GM06990 (cell line): Measurements from ENCODE around the gene MAN1A1.
A peak's percentile ranks its signal among the peaks of the same experiment; 100 is the strongest.

Experiments used
- DNase-seq: peaks from one replicate; pipeline ENCODE4 v3.0.0-alpha.2; 2011; ENCODE audit not compliant: insufficient read length; ENCODE audit errors: extremely low read depth
- H3K27me3 ChIP-seq: replicated peaks from 2 replicates; pipeline ENCODE4 v1.6.0; 2011; ENCODE audit warnings: low read length; ENCODE audit not compliant: control insufficient read depth, insufficient read depth
- H3K36me3 ChIP-seq: 2 replicates; pipeline ENCODE4 v1.5.1; 2011; ENCODE audit warnings: low read length; ENCODE audit not compliant: control insufficient read depth, insufficient read depth
- H3K4me3 ChIP-seq: replicated peaks from 2 replicates; pipeline ENCODE4 v1.5.1; 2011; ENCODE audit warnings: low read depth, mild to moderate bottlenecking, control low read depth, low read length
- TF ChIP-seq, protein P1 (sequence below): IDR thresholded peaks from 2 replicates; pipeline ENCODE4 v1.5.1; 2011; ENCODE audit warnings: low read length, control low read depth, mild to moderate bottlenecking, inconsistent platforms; ENCODE audit not compliant: insufficient read depth, poor library complexity, severe bottlenecking

MAN1A1 gene

DNA sequence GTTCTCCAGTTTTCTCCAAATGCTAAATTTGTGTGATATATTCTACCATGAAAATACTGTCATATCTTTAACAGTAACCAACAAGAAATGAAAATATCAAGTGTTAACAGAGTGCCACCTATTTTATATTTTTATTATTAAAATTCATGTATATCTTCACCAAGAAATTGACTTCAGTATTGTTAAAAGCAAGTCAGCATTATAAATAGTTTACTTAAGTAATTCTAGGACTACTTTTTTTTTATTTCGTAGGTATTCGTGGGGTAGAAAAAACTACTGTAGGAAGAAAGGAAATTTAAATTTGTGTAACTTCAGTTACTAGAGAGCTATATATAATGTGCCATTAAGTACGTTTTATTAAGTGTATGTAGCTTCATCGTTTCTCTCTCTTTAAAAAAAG, 6.3 kb upstream of the MAN1A1 start:
- DNase-seq: no peak
- H3K4me3 ChIP-seq: no peak overlapping the region
- no peaks in the 10 kb centered on the region for H3K36me3 ChIP-seq
- H3K27me3 ChIP-seq: no peaks in the 10 kb centered on the region
- TF ChIP-seq, protein P1, sequence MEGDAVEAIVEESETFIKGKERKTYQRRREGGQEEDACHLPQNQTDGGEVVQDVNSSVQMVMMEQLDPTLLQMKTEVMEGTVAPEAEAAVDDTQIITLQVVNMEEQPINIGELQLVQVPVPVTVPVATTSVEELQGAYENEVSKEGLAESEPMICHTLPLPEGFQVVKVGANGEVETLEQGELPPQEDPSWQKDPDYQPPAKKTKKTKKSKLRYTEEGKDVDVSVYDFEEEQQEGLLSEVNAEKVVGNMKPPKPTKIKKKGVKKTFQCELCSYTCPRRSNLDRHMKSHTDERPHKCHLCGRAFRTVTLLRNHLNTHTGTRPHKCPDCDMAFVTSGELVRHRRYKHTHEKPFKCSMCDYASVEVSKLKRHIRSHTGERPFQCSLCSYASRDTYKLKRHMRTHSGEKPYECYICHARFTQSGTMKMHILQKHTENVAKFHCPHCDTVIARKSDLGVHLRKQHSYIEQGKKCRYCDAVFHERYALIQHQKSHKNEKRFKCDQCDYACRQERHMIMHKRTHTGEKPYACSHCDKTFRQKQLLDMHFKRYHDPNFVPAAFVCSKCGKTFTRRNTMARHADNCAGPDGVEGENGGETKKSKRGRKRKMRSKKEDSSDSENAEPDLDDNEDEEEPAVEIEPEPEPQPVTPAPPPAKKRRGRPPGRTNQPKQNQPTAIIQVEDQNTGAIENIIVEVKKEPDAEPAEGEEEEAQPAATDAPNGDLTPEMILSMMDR: no peak

DNA sequence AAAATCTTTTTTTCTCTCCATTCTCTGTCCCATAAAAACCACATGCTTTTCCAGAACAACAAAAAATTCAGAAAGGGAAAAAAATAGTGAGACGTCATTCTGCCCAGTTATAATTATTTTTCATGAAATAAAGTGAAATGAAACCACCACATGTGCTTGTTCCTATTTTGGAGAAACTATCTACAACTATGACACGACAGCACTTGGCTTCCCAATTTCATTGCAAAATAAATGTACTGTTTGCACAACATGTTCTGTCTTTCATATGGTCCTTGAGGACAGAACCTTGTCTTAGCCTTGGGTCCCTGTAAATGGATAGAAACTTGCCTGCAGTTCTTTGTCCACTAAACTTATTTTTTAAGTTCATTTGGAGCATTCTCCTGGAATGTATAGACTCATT, 5.6 kb upstream of the MAN1A1 start:
- TF ChIP-seq, protein P1: no peak
- Histone ChIP-seq H3K36me3 (no peaks in the 10 kb centered on the region), H3K27me3 (no peaks in the 10 kb centered on the region), H3K4me3 (no peak overlapping the region)
- no peak for DNase-seq

DNA sequence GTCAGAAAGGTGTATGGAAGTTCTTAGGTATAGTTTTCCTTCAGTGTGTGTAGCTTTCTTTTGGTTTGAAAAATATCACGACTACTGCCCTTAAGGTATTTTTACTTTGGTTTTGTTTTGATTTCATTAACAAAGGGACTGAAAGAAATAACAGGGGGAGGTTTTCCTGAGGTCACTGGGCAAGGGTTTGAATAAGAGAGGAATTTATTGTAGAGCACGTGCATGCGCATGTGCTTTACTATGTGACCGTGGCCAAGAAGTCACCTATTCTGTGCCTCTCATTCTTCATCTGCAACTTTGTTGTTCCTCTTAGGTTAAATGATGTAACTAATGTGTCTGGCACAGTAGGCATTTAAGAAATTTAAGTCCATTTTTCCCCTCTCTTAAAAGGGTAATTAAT, 4.1 kb upstream of the MAN1A1 start:
- H3K27me3 ChIP-seq: no peaks in the 10 kb centered on the region
- TF ChIP-seq, protein P1: no peak
- H3K4me3 ChIP-seq: no peak overlapping the region
- DNase-seq: no peak
- H3K36me3 ChIP-seq: no peaks in the 10 kb centered on the region

DNA sequence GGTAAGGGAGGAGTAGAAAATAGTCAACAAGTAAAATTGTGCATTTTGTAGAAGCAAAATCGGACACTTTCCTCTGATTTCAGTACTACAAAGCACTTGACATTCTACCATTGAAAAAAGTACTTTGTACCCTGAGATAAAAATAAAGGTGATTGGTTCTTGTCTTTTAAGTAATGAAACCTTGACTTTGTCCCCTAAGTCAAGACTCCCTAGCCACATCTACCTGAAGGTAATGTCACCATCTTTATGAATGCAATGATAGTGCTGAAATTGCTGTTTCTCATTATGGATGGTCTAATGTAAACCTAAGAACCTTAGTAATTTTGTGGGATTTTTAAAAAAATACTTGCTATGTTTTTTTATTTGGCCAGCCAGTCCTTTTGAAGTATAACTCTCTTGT, 2.4 kb upstream of the MAN1A1 start:
- no peaks in the 10 kb centered on the region for H3K27me3 ChIP-seq
- H3K4me3 ChIP-seq: no peak overlapping the region
- TF ChIP-seq, protein P1: no peak
- DNase-seq: no peak
- H3K36me3 ChIP-seq: no peaks in the 10 kb centered on the region

DNA sequence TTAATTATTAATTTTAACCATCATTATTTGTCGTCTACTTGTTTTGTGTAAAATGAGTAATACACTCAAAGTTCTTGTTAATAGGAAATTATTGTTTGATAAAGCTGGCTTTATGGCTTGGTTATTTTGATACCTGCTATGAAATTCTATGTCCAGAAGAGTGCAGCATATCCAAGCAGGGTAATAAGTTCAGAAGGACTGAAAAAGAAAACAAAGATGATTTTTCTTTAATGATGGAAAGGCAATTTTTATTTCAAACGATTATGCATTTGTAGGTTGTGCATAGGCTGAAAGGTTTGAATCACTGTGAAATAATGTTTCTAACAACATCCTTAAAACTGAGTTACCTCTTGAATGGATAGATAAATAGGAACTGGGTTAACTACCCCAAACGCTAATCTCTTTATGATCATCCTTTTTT, 1.4 kb upstream of the MAN1A1 start:
- no peak for DNase-seq
- Histone ChIP-seq H3K4me3 (peak overlapping the region; percentile 71), H3K36me3 (no peaks in the 10 kb centered on the region), H3K27me3 (no peaks in the 10 kb centered on the region)
- TF ChIP-seq, protein P1: peak; percentile 41
